SW480 (cell line): ENCODE measurements around the gene PRPSAP1.
A peak's percentile ranks its signal among the peaks of the same experiment; 100 is the strongest.
"Not testable (repeated sequence)": the region's sequence is repeated elsewhere in the genome, so short reads cannot be mapped to it uniquely, and the experiment has no call there.

Experiments
- DNase-seq: peaks from one replicate; pipeline ENCODE4 v3.0.0-alpha.2; 2016; ENCODE audit warnings: low spot score

The PRPSAP1 gene

DNA sequence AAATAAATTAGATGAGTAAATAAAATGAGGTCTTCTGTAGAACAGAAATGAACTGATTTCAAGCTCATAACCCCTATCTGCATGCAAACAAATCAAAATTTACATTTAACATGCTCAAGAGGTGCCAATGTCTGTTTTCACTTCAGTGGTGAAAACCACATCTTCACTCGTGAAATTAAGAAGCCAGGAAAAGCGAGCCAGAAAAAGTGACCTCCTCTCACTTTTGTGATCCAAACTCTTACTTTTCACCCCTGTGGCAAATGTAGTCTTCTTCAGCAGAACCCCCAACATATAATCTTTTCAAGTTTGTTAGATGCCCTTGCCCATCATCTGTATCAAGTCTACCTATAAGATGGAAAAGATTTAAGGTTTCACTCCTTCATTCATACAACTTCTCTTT lies 36.2 kb downstream of the PRPSAP1 start:
- no peak for DNase-seq

DNA sequence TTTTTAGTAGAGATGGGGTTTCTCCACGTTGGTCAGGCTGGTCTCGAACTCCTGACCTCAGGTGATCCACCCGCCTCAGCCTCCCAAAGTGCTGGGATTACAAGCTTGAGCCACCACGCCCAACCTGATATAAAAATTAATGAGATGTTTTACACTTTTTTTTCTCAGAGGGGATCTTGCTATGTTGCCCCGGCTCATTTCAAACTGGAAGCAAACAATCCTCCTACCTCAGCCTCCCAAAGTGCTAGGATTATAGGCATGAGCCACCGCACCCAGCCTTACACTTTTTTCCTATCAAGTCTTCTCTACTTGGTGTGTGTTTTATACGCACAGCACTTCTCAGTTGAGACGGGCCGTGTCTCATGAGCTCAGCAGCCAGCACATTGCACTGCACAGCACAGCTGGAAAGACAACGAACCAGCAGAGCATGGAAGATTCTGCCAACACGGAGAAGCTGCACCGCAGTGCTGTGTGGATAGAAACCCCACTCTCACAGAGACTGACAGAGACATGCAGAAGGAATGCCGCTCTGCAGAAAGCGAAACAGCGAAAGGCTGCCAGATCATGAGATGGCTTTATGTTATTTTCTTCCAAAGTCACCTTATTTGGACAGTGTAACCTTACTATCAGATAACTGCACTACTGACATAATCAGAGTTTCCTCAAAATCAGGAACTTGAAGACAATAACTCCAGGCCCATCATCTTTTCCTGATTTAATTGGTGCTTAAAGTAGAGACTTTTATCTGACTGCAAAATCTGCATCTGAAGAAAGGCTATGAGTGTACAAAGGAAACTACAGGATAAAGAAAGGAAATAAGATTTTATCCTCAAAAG lies 39.1 kb downstream of the PRPSAP1 start:
- DNase-seq = no peak

DNA sequence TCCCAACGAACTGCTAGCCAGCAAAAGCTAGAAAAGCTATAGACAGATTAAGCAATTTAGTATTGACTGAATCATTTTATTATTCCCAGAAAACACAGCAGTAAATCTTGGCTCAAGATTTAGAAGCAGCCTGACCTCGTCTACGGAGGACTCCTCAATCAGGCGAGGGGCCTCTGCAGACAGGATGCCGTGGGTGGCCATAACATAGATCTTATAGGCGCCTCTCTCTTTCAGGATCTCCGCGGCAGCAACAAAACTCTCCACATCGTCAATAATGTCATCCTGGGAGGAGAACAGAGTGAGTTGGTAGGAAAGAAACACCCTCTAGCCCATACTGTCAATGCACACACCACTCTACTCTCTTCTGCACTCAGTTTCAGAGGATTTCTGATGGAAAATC lies 41.0 kb downstream of the PRPSAP1 start:
- no peak for DNase-seq

DNA sequence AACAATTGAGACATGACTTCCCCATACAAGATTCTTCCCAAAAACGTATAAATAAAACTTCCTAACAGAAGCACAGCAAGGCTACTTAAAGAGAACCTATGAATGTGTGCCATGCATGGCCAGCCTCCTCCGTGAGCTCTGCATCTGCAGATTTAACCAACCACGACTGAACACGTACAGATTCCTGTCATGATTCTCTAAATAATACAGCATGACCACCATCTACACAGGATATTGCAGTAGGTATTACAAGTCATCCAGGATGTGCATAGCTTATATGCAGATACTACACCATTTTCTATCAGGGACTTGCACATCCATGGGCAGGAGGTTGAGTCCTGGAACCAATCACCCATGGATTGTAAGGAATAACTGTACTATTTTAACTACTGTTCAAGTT lies 44.3 kb downstream of the PRPSAP1 start:
- no peak for DNase-seq

- DNase-seq = no peak
Observed at GRCh38 chr17:76307966-76308338, 45.8 kb downstream of the PRPSAP1 start, which contains the start of gene QRICH2. Gene QRICH2, minus strand, starts transcription at chr17:76308276. Its CDS starts 278 bp downstream, at chr17:76307998.

- DNase-seq = no peak
Observed at GRCh38 chr17:76307299-76307965, 46.3 kb downstream of the PRPSAP1 start.

- DNase-seq = not testable (repeated sequence)
Observed at GRCh38 chr17:76305135-76305454, 48.6 kb downstream of the PRPSAP1 start.

GRCh38 chr17:76304226-76305134 lies 49.2 kb downstream of the PRPSAP1 start:
- DNase-seq = no peak

DNA sequence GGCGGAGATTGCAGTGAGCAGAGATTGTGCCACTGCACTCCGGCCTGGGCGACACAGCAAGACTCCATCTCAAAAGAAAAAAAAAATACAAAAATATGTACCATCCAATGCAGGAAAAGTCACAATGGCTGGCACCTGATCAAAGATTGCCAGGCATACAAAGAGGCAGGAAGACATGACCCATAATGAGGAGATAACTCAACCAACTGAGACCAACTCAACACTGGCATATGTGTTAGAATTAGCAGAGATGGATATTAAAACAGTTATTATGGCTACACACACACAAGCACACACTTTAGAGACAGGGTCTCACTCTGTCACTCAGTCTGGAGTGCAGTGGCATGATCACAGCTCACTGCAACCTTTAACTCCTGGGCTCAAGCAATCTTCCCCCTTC lies 56.3 kb downstream of the PRPSAP1 start:
- no peak for DNase-seq

- DNase-seq = no peak
Observed at GRCh38 chr17:76296889-76297288, 56.8 kb downstream of the PRPSAP1 start.

- DNase-seq = no peak
Observed at GRCh38 chr17:76296186-76296585, 57.5 kb downstream of the PRPSAP1 start.

DNA sequence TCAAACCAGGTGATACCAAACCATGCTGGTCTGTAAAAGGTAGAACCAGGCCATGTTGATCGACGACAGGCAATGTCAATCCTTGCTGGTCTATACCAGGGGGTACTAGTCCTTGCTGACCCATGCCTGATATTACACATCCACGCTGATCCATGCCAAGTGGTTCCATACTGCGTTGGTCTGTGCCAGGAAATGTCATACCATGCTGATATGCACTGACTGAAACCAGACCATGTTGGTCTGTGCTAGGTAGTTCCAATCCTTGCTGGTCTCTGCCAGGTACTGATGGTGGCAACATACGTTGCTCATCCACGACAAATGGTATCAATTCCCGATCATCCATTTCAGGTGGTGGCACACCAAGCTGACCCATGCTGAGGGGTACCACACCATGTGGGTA lies 60.6 kb downstream of the PRPSAP1 start:
- DNase-seq = no peak

DNA sequence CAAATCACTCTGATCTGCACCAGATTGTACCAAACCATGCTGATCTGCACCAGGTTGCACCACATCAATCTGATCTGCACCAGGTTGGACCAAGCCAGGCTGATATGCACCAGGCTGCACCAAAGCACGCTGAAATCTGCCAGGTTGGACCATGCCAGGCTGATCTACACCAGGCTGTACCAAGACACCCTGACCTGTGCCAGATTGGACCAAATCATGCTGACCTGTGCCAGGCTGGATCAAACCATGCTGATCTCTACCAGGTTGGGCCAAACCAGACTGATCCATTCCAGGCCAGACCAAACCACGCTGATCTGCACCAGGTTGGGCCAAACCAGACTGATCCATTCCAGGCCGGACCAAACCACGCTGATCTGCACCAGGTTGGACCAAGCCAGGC lies 61.1 kb downstream of the PRPSAP1 start:
- DNase-seq = no peak

GRCh38 chr17:76281573-76282371 lies 71.9 kb downstream of the PRPSAP1 start:
- no peak for DNase-seq

DNA sequence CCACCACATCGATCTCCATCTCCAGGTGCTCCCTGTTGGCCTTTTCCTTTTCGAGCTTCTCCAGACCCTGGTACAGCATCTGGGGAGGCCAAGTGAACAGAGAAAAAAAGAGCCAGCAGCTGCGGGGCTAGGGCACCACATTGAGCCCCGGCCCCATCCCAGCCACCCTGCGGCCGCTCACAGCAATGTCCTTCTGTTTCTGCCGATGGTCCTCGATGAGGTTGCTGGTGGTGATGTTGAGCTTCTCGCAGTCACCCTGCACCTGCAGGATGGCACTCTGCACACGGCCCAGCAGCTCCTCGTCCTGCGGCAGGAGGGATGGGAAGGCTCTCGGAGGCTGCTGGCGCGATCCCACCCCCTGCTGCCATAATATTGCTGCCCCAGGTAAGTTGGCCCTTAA lies 73.1 kb downstream of the PRPSAP1 start:
- DNase-seq = no peak

DNA sequence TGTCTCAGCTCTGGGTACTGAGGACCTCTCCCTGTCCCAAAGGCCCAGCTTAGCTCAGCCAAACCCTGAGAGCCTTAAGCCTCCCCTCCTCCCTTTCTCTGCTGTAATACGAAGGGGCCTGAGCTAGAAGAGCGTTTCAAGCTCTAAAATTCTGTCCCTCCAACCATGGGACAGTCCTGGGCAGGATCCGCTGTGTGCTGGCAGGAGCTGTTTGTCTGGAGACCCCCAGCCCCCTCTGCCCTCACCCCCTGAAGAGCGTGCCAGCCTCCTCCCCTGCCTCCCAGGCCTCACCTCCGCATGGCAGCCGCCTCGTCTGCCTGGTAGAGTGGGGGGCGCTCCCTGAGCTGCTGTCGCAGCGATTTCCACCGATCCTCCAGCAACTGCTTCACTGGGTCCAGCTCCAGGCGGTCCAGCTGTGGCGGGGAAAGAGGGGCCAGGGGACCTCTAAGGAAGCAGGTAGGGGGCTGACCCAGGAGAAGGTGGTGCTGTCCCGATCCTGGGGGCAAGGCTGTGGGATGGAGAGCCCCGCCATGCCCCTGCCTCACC lies 73.9 kb downstream of the PRPSAP1 start:
- DNase-seq = no peak

- peak; percentile 58 for DNase-seq
Observed at GRCh38 chr17:76278952-76279741, 74.6 kb downstream of the PRPSAP1 start.

DNA sequence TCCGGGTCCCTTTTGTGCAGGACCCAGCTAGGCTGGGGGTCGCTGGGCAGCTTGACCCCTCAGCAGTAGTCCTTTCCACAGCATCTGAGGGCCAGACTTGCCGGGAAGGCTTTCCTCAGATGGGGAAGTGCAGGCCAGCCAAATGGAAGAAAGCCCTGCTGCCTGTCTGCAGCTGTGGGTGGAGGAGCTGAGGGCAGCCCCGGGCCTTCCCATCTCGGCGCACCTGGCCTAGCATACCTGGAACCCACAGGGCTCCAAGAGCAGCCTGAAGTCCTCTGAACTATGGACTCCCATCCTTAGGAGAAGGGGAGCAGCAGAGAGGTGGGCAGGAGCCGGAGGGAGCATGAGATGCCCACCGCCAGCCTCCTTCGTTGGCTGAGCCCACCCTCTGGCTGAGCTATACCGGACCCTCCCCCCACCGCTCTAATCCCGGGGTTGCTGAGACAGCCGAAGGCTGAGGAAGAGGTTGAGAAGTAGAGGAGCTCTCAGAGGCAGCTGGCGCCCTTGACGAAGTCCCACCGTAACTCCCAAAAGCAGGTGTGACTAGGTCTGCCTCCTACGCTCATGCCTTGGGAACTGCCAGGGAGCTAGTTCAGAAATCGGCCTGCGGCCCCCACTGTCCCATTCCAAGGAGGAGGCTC lies 75.3 kb downstream of the PRPSAP1 start:
- DNase-seq = no peak

DNA sequence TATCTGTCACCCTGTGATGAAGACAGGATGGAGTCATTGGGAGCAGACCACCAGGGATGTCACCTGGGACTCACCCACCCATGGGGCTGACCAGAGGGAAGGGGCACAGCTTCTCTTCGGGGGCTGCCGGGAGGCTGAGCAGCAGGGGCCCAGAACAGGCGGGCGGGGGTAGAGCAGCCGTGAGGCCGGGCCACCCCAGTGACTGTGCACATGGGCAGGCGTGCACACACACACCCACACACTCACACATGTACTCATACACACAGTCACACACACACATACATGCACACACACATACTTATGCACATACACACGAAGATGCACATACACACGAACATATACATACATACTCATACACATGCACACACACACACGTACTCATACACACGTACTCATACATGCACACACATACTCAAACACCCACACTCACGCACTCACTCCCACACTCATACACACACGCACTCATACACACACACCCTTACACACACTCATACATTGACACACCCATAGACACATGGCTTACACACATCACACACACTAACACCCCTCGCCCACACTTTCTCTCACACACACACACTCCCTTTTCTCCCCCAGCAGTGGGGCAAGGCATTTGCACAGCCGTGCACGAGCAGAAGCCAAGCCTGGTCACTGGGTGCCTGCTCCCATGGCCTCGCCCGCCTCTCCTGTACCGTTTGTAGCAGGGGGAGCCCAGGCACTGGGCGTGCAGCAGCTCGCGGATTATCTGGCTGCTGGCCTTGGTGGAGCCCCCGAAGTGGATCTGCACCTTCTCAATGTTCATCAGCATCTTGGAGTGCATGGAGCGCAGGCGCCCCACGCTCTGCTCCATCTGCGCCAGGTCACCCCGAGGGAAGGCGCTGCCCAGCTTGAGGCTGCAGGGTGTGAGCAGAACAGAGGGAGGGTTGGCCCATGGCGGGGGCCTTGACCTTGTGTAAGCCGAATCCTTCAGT lies 76.1 kb downstream of the PRPSAP1 start:
- DNase-seq = no peak
